Measurements from ENCODE around the gene FAAP20. TPM values are rescaled to one million over a fixed set of nuclear protein-coding genes. Genes with fewer than 3 reads are reported as not detected.

The FAAP20 gene
- total and polyA plus RNA-seq, 2 donors (not counting 3 experiments of a cell fraction or from before 2014, with no cell fraction given) = 31.5 to 62.6 TPM

GRCh38 chr1:2202843-2203601 is 8.4 kb upstream of the FAAP20 start:
- no peak for FAIRE-seq
- dilution Hi-C loops (cut with MboI; ENCODE audit: extremely low pct_ligation_motif_present, low sequenced_read_pairs) = no loop called here

More at GRCh38 chr1:2202843-2203601, 8.4 kb upstream of the FAAP20 start:
- Histone ChIP-seq H3K4me3 (replicated peaks in 1 of 3; ENCODE audit: insufficient read depth in 1 of 3, low read depth in 1 of 3, low read length in 3 of 3) (no peak overlapping the region), H3K79me2 (ENCODE audit: control insufficient read depth, insufficient read depth, low read length) (no peaks in the 10 kb centered on the region), H3K36me3 (ENCODE audit: control insufficient read depth in 2 of 2, extremely low read depth in 1 of 2, insufficient read depth in 2 of 2, low read length in 2 of 2) (no peaks in the 10 kb centered on the region), H3K9me1 (replicated peaks; ENCODE audit: control insufficient read depth, extremely low read depth, insufficient read depth, low read length) (no peaks in the 10 kb centered on the region), H3K27me3 (ENCODE audit: control insufficient read depth in 2 of 2, insufficient read depth in 2 of 2, low read length in 2 of 2) (no peaks in the 10 kb centered on the region), H2AFZ (ENCODE audit: low read depth, low read length) (no peak overlapping the region), H3K9me3 (replicated peaks; ENCODE audit: control insufficient read depth, insufficient read depth, low read length) (no peaks in the 10 kb centered on the region), H3K4me2 (ENCODE audit: insufficient read depth, low read length) (no peak overlapping the region), H3K27ac (ENCODE audit: insufficient read depth, low read depth, low read length) (no peak overlapping the region), H3K4me1 (ENCODE audit: control insufficient read depth, extremely low read depth, insufficient read depth, low read length) (peaks cover 25% of the 10 kb centered on the region), H4K20me1 (replicated peaks; ENCODE audit: control insufficient read depth, extremely low read depth, insufficient read depth, low read length) (no peaks in the 10 kb centered on the region), H3K9ac (replicated peaks; ENCODE audit: extremely low read depth, insufficient read depth, low read length) (no peak overlapping the region)
- intact Hi-C loops (cut with micrococcal nuclease) = no loop called here
- no peak for DNase-seq (ENCODE audit: low read depth, low spot score)
- POLR2A ChIA-PET = interaction anchor here (1.5 kb wide), 1 partner anchor 25 kb away, joined by 3 read pairs; no protein-coding TSS in a partner anchor
- no peak for TF ChIP-seq POLR2AphosphoS5 (IDR thresholded peaks at IDR 0.05; ENCODE audit: insufficient read depth, low read depth, low read length)
- no peak for TF ChIP-seq FOS (IDR thresholded peaks at IDR 0.05; ENCODE audit: borderline replicate concordance, insufficient read depth, low read length)
- TF ChIP-seq MAX (IDR thresholded peaks at IDR 0.05; ENCODE audit: insufficient read depth, insufficient read length) = no peak
- TF ChIP-seq EZH2 (IDR thresholded peaks at IDR 0.05; ENCODE audit: borderline replicate concordance, low read depth, low read length, severe bottlenecking) = no peak
- no peak for TF ChIP-seq POLR2A (IDR thresholded peaks at IDR 0.05; ENCODE audit: low read depth, low read length)
- no peak for TF ChIP-seq JUN (IDR thresholded peaks at IDR 0.05; ENCODE audit: borderline replicate concordance, insufficient read depth, insufficient read length, low read depth)
- TF ChIP-seq MYC (IDR thresholded peaks at IDR 0.05; ENCODE audit: low read depth, low read length) = no peak
- no peak for TF ChIP-seq GATA2 (IDR thresholded peaks at IDR 0.05; ENCODE audit: insufficient read depth, insufficient read length, low read depth, low read length)
- TF ChIP-seq CTCF (IDR thresholded peaks at IDR 0.05; ENCODE audit: extremely low read depth in 1 of 2, insufficient read depth in 1 of 2, low read depth in 1 of 2, low read length in 2 of 2) = no peak
- BruUV-seq (replicated peaks) = no TSS peak
- CTCF ChIA-PET = interaction anchor here (1.0 to 12.3 kb wide), 6 partner anchors 8 to 180 kb away, joined by 3 to 631 read pairs (median 4); partner anchors contain the start of gene FAAP20
